AG04449 (cell line): ENCODE data around the gene PSMD11.
A peak's percentile ranks its signal among the peaks of the same experiment; 100 is the strongest.

ENCODE experiments used
- CTCF ChIA-PET: fragments of 350-600 bp; formaldehyde crosslinking; extraction: SDS; loops from one replicate; lab custom pipeline; 2021; ENCODE audit warnings: antibody characterized with exemption; lab: Yijun Ruan, JAX
- POLR2A ChIA-PET: fragments of 400-600, 350-600 bp; formaldehyde crosslinking; extraction: SDS; loops from one replicate; lab custom pipeline; 2020; ENCODE audit warnings: antibody characterized with exemption, inconsistent platforms; lab: Yijun Ruan, JAX
- DNase-seq: peaks from one replicate; pipeline ENCODE4 v3.0.0-alpha.2; 2010; ENCODE audit warnings: low read depth, low spot score
- H3K4me3 ChIP-seq: 2 replicates; pipeline ENCODE4 v1.5.1; 2011; ENCODE audit warnings: low read depth, mild to moderate bottlenecking, control low read depth, low read length
- TF ChIP-seq, protein P1 (sequence below): IDR thresholded peaks from one replicate; pipeline ENCODE4 v1.5.1; 2011; ENCODE audit warnings: mild to moderate bottlenecking, moderate library complexity, low read length, control low read depth, inconsistent platforms; ENCODE audit not compliant: insufficient read depth; ENCODE audit errors: missing control alignments

Gene PSMD11

DNA sequence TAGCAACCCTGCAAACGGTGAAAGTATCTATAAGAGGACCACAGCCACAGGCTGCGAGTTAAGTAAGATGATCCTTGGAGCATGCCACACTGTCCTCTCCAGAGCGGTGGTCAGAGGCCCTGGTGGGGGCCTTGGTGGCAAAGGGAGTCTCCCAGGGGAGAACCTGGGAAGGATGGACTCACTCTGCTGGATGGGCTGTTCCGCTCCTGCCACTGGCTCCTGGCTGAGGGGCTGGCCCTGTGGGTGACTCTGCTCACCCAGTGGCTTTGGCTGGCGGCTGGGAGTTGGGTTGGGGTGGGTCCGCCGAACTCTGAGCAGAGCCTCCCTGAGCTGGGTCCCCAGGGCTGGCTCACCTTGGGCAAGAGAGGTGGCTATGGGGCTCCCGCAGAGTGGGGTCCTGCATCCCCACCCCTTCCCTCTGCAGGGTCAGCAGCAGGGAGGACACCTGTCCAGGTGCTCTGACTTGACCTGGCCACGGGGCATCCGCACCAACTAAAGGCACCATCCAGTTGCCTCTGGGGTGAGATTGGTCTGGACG lies 49.7 kb downstream of the PSMD11 start:
- POLR2A ChIA-PET = no interaction called here
- TF ChIP-seq, protein P1, sequence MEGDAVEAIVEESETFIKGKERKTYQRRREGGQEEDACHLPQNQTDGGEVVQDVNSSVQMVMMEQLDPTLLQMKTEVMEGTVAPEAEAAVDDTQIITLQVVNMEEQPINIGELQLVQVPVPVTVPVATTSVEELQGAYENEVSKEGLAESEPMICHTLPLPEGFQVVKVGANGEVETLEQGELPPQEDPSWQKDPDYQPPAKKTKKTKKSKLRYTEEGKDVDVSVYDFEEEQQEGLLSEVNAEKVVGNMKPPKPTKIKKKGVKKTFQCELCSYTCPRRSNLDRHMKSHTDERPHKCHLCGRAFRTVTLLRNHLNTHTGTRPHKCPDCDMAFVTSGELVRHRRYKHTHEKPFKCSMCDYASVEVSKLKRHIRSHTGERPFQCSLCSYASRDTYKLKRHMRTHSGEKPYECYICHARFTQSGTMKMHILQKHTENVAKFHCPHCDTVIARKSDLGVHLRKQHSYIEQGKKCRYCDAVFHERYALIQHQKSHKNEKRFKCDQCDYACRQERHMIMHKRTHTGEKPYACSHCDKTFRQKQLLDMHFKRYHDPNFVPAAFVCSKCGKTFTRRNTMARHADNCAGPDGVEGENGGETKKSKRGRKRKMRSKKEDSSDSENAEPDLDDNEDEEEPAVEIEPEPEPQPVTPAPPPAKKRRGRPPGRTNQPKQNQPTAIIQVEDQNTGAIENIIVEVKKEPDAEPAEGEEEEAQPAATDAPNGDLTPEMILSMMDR = no peak
- no peak overlapping the region for H3K4me3 ChIP-seq
- no peak for DNase-seq
- CTCF ChIA-PET = no interaction called here

DNA sequence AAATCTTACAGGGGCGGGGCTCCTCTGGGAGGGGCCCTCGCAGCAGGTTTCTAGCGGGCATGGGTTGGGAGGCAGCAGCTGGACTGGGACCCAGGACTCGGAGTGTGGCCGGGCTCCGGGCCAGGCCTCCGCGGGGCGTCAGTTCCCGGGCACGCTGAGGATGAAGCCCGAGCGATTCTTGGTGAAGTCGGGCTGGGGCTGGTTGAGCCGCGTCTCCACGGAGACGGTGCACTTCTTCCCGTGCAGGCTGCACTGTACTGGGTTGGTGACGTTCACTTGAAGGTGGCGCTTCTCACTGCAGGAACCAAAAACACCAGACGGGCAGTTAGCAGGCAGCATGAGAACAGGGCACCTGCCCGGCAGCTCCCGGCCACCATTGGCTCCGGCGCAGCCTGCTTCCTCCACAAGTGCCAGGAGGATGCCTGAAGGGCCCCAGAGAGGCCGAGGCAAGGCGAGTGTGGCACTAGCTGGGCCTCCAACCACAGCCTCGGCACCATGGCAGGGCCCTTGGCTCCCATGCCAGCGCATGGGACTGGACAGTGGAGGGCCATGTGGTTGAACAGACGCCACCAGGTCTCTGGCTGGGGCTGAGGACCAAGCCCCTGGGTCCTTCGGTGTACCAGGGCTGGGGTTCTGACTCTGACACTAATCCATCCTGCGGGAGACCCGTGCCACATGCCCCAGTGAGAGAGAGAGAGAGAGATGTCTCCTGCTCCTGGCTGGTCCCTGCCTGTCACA lies 50.5 kb downstream of the PSMD11 start:
- CTCF ChIA-PET = interaction anchor here (1.4 to 2.3 kb wide), 2 partner anchors 33 to 260 kb away, joined by 7 to 9 read pairs; no protein-coding TSS in a partner anchor
- TF ChIP-seq, protein P1 = no peak

DNA sequence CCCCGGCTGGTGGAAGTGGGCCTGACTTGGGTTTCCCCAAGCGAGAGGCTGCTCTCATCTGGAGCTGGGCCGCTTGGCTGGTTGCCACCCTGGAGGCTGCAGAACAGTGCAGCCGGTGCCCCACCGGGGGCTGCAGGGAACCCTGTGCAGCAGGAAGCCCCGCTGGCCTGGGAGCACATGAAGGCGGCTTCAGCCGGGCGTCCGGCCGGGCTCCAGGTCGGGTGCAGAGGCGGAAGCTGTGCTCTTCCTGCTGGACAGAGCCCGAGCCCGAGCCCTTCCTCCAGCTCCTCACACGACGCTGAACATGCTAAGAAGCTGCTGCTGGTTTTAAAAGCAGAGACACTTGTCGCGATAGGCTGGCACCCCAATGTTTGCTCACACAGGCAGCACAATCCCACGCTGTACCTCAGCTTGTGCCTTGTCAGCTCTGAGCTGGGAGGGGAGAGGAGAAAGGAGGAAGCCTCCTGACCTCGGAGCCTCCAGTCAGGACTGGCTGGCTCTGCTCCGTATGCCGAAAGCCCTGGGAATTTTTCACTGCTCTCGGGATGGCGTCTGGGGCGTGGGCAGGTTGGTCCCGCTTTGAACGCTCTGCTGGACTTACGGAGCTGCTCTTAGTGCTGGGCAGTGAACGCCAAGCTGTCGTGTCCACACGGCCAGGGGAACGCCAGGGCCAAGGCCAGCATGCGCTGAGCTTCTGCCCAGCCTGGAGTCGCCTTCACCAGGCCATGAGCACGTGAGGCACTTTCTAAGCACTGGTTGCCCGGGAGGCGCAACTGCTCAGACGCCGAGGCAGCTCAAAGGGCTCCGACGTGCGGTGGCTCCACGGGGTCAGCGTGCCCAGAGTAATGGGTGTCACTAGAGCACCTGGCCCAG lies 51.3 kb downstream of the PSMD11 start:
- TF ChIP-seq, protein P1 = no peak
- CTCF ChIA-PET = interaction anchor here (1.0 to 2.3 kb wide), 5 partner anchors 8 to 262 kb away, joined by 3 to 9 read pairs (median 4); partner anchors contain the start of gene CDK5R1
- no peak for DNase-seq
- POLR2A ChIA-PET = interaction anchor here (1.0 to 1.9 kb wide), 2 partner anchors 9 kb away, joined by 3 to 11 read pairs; partner anchors contain the start of gene CDK5R1
- H3K4me3 ChIP-seq = no peak overlapping the region

More for the DNA sequence above, 50.5 kb downstream of the PSMD11 start:
- DNase-seq = no peak
- H3K4me3 ChIP-seq = no peak overlapping the region
- POLR2A ChIA-PET = no interaction called here

DNA sequence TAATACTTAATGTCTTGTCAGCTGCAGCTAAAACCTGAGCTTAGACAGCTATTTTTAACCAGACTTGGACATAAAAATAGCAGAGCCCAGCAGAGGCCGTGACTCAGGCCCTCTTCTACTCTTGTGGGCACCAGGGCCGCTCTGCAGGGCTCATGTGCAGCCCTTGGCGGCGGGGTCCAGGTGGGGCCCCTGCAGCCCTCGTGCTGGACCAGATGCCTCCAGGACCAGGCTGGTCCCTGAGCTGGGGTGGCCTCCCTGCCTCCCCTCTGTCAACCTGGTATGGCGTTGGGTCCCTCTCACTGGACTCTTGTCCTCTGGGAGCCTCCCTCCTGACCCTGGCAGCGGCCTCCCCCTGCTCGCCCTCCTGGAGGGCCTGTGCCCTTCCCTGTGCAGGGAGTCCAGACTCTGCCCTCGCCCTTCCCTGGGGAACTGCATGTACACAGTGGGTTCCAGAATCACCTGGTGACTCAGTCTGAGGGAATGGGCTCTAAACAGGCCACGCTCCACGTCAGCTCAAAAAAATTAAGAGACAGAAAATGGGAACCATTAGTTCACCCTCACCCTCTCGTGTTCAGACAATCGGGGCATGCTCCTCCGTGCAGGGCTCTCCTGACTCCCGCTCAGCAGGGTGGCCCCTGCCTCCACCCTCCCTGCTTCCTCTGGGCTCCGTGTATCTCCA lies 52.2 kb downstream of the PSMD11 start:
- ChIA-PET POLR2A (interaction anchor here (1.0 to 1.9 kb wide), 2 partner anchors 8 to 9 kb away, joined by 3 to 11 read pairs; partner anchors contain the start of gene CDK5R1), CTCF (interaction anchor here (1.0 to 2.3 kb wide), 5 partner anchors 9 to 261 kb away, joined by 3 to 9 read pairs (median 4); partner anchors contain the start of gene CDK5R1)
- TF ChIP-seq, protein P1 = no peak
- DNase-seq = peak; percentile 45
- no peak overlapping the region for H3K4me3 ChIP-seq

DNA sequence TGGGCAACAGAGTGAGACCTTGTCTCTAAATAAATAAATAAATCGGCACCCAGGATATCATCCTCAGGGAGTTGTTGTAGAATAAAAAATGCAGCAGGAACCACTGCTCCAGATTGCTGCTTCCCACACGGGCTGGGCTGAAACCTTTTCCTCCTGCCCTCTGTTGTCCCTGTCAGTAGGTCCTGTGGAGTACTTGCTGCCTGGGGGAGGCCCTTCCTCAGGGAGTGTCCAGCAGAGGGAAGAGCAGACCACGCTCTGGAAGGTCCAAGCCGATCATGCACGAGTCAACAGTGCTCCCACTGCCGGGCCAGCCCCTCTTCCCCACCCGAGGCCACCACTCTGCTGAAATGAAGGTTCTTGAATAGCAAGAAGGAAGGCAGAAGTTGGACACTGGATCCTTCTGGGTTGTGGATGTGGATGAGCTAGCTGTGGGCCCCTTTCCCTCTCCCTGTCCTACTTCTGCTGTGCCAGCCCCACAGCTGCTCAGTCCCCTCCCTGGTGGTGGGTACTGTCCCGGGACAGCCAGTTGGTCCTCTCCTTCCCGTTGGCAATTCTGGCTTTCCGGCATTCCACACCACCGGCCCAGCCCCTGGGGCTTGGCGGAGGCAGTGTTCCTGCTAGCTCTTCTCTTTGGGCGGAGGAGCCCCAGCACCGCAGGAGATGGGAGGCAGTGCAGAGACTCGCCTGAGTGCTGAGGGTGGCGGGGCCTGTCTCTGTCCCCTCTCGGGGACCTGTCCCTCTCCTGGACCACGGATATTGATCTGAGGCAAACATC lies 53.3 kb downstream of the PSMD11 start:
- H3K4me3 ChIP-seq = no peak overlapping the region
- TF ChIP-seq, protein P1 = peak; percentile 18
- POLR2A ChIA-PET = no interaction called here
- no peak for DNase-seq
- CTCF ChIA-PET = interaction anchor here (0.8 to 1.9 kb wide), 2 partner anchors 32 to 161 kb away, joined by 3 to 5 read pairs; no protein-coding TSS in a partner anchor
